HEK293 (cell line): ENCODE results near the gene POC5.

Source experiments
- CTCF ChIA-PET: fragments of 350-600 bp; formaldehyde crosslinking; extraction: SDS; loops from one replicate; lab custom pipeline; 2021; ENCODE audit warnings: antibody characterized with exemption; lab: Yijun Ruan, JAX
- POLR2A ChIA-PET: fragments of 300-600 bp; formaldehyde crosslinking; extraction: SDS; loops from one replicate; lab custom pipeline; 2020; ENCODE audit warnings: antibody characterized with exemption, inconsistent platforms; lab: Yijun Ruan, JAX
- H3K27ac ChIP-seq: fragments of 200-500 bp; sonication (Bioruptor generic); 2 replicates; pipeline ENCODE4 v1.5.1; 2014; ENCODE audit warnings: low read depth, low read length, control low read depth, inconsistent platforms; ENCODE audit errors: extremely low read depth
- H3K36me3 ChIP-seq, 2 experiments: fragments of 200-500 bp in 1 of 2; sonication (Bioruptor generic) in 1 of 2; 1 replicate in 1 of 2; 2 replicates in 1 of 2; pipeline ENCODE4 v1.5.1; 2014 to 2017; ENCODE audit warnings: inconsistent platforms in 2 of 2, low read length in 2 of 2; ENCODE audit not compliant: control insufficient read depth in 2 of 2, insufficient read depth in 1 of 2
- H3K4me1 ChIP-seq: fragments of 200-500 bp; sonication (Bioruptor generic); 2 replicates; pipeline ENCODE4 v1.5.1; 2014; ENCODE audit warnings: mild to moderate bottlenecking, low read length, inconsistent platforms; ENCODE audit not compliant: control insufficient read depth, insufficient read depth
- H3K4me3 ChIP-seq: 2 replicates; pipeline ENCODE4 v1.5.1; 2011; ENCODE audit warnings: low read depth, mild to moderate bottlenecking, control low read depth, low read length, moderate library complexity
- H3K9me3 ChIP-seq: fragments of 200-500 bp; sonication (Bioruptor generic); 2 replicates; pipeline ENCODE4 v1.5.1; 2014; ENCODE audit warnings: low read depth, low read length, inconsistent platforms; ENCODE audit not compliant: control insufficient read depth, insufficient read depth
- FEZF1 ChIP-seq: fragments of 450-650 bp; formaldehyde crosslinking; IDR thresholded peaks from 2 replicates; pipeline ENCODE4 v1.5.1; 2016; ENCODE audit warnings: missing biosample characterization, missing genetic modification characterization
- HOXC10 ChIP-seq: sonication (generic); formaldehyde crosslinking; IDR thresholded peaks from 2 replicates; pipeline ENCODE4 v1.8.1; 2023; ENCODE audit warnings: mild to moderate bottlenecking, missing genetic modification reagents
- KLF16 ChIP-seq: fragments of 450-650 bp; formaldehyde crosslinking; IDR thresholded peaks from 2 replicates; pipeline ENCODE4 v1.5.1; 2017; ENCODE audit warnings: missing biosample characterization, missing genetic modification characterization
- YY2 ChIP-seq: fragments of 450-650 bp; formaldehyde crosslinking; IDR thresholded peaks from 2 replicates; pipeline ENCODE4 v1.5.1; 2016; ENCODE audit warnings: missing biosample characterization, missing genetic modification characterization
- ZBTB17 ChIP-seq: fragments of 450-650 bp; formaldehyde crosslinking; IDR thresholded peaks from 2 replicates; pipeline ENCODE4 v1.5.1; 2016; ENCODE audit warnings: missing biosample characterization, missing genetic modification characterization
- ZFHX2 ChIP-seq: fragments of 450-650 bp; formaldehyde crosslinking; conservative IDR thresholded peaks from 2 replicates; pipeline ENCODE4 v1.5.1; 2016; ENCODE audit warnings: missing biosample characterization, missing genetic modification characterization
- ZNF112 ChIP-seq: fragments of 450-650 bp; formaldehyde crosslinking; IDR thresholded peaks from 2 replicates; pipeline ENCODE4 v1.5.0; 2017; ENCODE audit warnings: missing biosample characterization, missing genetic modification characterization
- ZNF16 ChIP-seq: fragments of 450-650 bp; formaldehyde crosslinking; IDR thresholded peaks from 2 replicates; pipeline ENCODE4 v1.5.1; 2016; ENCODE audit warnings: low read depth, missing biosample characterization, missing genetic modification characterization
- ZNF175 ChIP-seq: fragments of 450-650 bp; formaldehyde crosslinking; IDR thresholded peaks from 2 replicates; pipeline ENCODE4 v1.5.1; 2016; ENCODE audit warnings: missing biosample characterization, missing genetic modification characterization
- ZNF23 ChIP-seq: fragments of 450-650 bp; formaldehyde crosslinking; IDR thresholded peaks from 2 replicates; pipeline ENCODE4 v1.5.1; 2016; ENCODE audit warnings: missing biosample characterization, missing genetic modification characterization, borderline replicate concordance
- ZNF248 ChIP-seq: fragments of 450-650 bp; formaldehyde crosslinking; IDR thresholded peaks from 2 replicates; pipeline ENCODE4 v1.5.1; 2017; ENCODE audit warnings: missing biosample characterization, missing genetic modification characterization
- ZNF324 ChIP-seq: fragments of 450-650 bp; formaldehyde crosslinking; IDR thresholded peaks from 2 replicates; pipeline ENCODE4 v1.5.1; 2016; ENCODE audit warnings: missing biosample characterization, missing genetic modification characterization
- ZNF341 ChIP-seq: fragments of 450-650 bp; formaldehyde crosslinking; IDR thresholded peaks from 2 replicates; pipeline ENCODE4; 2016; ENCODE audit warnings: low read depth, missing biosample characterization, missing genetic modification characterization
- ZNF366 ChIP-seq: fragments of 450-650 bp; formaldehyde crosslinking; conservative IDR thresholded peaks from 2 replicates; pipeline ENCODE4 v1.5.1; 2016; ENCODE audit warnings: missing biosample characterization, missing genetic modification characterization
- ZNF37A ChIP-seq: fragments of 450-650 bp; IDR thresholded peaks from 2 replicates; pipeline ENCODE4 v1.5.1; 2018; ENCODE audit warnings: missing biosample characterization, missing genetic modification characterization
- ZNF391 ChIP-seq: fragments of 450-650 bp; formaldehyde crosslinking; IDR thresholded peaks from 2 replicates; pipeline ENCODE4 v1.5.1; 2016; ENCODE audit warnings: low read depth, missing biosample characterization, missing genetic modification characterization, borderline replicate concordance
- ZNF560 ChIP-seq: fragments of 450-650 bp; formaldehyde crosslinking; IDR thresholded peaks from 2 replicates; pipeline ENCODE4 v1.5.1; 2017; ENCODE audit warnings: missing biosample characterization, missing genetic modification characterization, borderline replicate concordance
- TF ChIP-seq, protein P1 (sequence below): fragments of 450-650 bp; formaldehyde crosslinking; IDR thresholded peaks from 2 replicates; pipeline ENCODE4 v1.5.1; 2017; ENCODE audit warnings: missing biosample characterization, missing genetic modification characterization
- TF ChIP-seq, protein P2 (sequence below): fragments of 450-650 bp; formaldehyde crosslinking; IDR thresholded peaks from 2 replicates; pipeline ENCODE4 v1.5.1; 2017; ENCODE audit warnings: missing biosample characterization, missing genetic modification characterization
- TF ChIP-seq, protein P3 (sequence below): fragments of 450-650 bp; formaldehyde crosslinking; IDR thresholded peaks from 2 replicates; pipeline ENCODE4 v1.5.1; 2016; ENCODE audit warnings: missing biosample characterization, missing genetic modification characterization
- TF ChIP-seq, protein P4 (sequence below): fragments of 450-650 bp; formaldehyde crosslinking; IDR thresholded peaks from 2 replicates; pipeline ENCODE4 v1.5.1; 2016; ENCODE audit warnings: missing biosample characterization, missing genetic modification characterization
- TF ChIP-seq, protein P5 (sequence below): fragments of 450-650 bp; formaldehyde crosslinking; IDR thresholded peaks from 2 replicates; pipeline ENCODE4 v1.5.1; 2017; ENCODE audit warnings: missing biosample characterization, missing genetic modification characterization
- TF ChIP-seq, protein P6 (sequence below): fragments of 450-650 bp; formaldehyde crosslinking; IDR thresholded peaks from 2 replicates; pipeline ENCODE4 v1.5.1; 2016; ENCODE audit warnings: missing biosample characterization, missing genetic modification characterization

The POC5 gene

DNA sequence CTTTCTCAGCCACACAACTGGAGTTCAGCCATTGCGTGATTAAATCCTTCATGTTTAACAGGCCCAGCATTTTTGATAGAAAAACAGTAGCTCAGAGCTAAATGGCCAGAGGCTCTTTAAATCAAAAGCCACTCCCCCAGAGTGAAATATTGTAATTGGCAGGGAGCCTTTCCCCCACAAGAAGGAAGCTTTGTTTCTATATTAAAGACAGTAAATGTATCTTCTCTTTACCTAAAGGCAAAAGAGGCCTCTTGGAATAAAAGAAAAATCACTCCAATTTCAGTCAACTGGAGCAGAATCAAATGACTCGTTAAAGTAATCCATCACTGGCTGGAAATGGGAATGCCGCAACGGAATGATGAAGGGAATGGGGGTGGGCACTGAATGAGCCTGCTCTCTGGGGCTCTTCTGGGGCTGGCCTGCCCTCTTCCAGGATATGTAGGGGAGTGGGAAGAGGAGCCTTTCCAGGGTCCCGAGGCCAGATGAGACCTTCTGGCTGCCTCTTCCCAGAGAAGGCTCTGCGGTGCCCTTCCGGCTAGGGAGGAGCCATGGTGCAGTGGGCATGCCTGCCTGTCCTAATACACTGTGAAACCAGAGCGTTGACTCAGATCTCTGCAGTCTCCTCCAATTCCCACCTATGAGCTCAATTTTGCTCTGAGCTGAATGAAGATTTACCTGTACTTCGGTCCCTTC, 60.8 kb downstream of the POC5 start (continued):
- TF ChIP-seq ZNF366 (tag by site-specific recombination) (0 out of 2 replicates have a peak, but pooled peaks have one; percentile 28), FEZF1 (peak; percentile 34; the same call in 1 of the 2 replicates), ZNF341 (tag by site-specific recombination) (peak; percentile 46; the same call in 1 of the 2 replicates), ZNF37A (tag by site-specific recombination) (no peak)
- TF ChIP-seq, protein P1, sequence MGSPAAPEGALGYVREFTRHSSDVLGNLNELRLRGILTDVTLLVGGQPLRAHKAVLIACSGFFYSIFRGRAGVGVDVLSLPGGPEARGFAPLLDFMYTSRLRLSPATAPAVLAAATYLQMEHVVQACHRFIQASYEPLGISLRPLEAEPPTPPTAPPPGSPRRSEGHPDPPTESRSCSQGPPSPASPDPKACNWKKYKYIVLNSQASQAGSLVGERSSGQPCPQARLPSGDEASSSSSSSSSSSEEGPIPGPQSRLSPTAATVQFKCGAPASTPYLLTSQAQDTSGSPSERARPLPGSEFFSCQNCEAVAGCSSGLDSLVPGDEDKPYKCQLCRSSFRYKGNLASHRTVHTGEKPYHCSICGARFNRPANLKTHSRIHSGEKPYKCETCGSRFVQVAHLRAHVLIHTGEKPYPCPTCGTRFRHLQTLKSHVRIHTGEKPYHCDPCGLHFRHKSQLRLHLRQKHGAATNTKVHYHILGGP (tag by site-specific recombination): no peak
- TF ChIP-seq, protein P2, sequence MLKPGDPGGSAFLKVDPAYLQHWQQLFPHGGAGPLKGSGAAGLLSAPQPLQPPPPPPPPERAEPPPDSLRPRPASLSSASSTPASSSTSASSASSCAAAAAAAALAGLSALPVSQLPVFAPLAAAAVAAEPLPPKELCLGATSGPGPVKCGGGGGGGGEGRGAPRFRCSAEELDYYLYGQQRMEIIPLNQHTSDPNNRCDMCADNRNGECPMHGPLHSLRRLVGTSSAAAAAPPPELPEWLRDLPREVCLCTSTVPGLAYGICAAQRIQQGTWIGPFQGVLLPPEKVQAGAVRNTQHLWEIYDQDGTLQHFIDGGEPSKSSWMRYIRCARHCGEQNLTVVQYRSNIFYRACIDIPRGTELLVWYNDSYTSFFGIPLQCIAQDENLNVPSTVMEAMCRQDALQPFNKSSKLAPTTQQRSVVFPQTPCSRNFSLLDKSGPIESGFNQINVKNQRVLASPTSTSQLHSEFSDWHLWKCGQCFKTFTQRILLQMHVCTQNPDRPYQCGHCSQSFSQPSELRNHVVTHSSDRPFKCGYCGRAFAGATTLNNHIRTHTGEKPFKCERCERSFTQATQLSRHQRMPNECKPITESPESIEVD (tag by site-specific recombination): 0 out of 2 replicates have a peak, but pooled peaks have one; percentile 11
- TF ChIP-seq, protein P3, sequence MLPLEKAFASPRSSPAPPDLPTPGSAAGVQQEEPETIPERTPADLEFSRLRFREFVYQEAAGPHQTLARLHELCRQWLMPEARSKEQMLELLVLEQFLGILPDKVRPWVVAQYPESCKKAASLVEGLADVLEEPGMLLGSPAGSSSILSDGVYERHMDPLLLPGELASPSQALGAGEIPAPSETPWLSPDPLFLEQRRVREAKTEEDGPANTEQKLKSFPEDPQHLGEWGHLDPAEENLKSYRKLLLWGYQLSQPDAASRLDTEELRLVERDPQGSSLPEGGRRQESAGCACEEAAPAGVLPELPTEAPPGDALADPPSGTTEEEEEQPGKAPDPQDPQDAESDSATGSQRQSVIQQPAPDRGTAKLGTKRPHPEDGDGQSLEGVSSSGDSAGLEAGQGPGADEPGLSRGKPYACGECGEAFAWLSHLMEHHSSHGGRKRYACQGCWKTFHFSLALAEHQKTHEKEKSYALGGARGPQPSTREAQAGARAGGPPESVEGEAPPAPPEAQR (tag by site-specific recombination): no peak

DNA sequence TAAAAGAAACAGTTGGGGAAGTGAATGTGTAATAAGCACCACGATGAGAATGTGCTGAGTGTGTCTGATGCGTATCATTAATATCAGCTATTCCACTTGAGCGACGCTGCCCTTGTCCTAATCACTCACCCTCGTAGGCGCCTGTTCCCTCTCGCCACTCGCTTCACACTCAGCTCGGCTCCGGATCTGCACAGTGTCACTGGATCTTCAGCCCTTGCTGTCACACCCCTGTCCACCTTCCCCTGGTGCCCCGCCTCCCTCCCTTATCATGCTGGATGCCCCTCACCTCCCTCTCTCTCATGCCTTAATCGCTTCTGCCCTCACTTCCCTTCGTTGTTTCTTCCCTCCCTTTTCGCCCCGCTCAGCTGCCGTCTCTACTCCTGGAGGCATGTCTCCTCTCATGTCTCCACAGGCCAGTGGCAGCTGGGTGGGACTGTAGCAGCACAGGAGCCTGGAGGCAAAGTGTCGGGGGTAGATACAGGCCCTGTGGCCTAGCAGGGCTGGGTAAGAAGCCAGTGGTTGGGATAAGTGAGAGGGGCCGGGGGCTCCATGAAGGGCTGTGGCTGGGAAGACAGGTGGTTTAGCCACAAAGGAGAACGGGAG, 62.4 kb downstream of the POC5 start:
- Histone ChIP-seq H3K36me3 (no peaks in the 10 kb centered on the region), H3K4me1 (peaks cover 3% of the 10 kb centered on the region; the same call in 1 of the 2 replicates), H3K27ac (no peak overlapping the region), H3K4me3 (no peak overlapping the region), H3K9me3 (no peaks in the 10 kb centered on the region)
- no peak for TF ChIP-seq ZNF248
- no peak for TF ChIP-seq ZNF112 (tag by site-specific recombination)
- no peak for TF ChIP-seq HOXC10 (CRISPR knock-in tag)
- TF ChIP-seq FEZF1: no peak
- no peak for TF ChIP-seq ZNF324
- TF ChIP-seq, protein P4, sequence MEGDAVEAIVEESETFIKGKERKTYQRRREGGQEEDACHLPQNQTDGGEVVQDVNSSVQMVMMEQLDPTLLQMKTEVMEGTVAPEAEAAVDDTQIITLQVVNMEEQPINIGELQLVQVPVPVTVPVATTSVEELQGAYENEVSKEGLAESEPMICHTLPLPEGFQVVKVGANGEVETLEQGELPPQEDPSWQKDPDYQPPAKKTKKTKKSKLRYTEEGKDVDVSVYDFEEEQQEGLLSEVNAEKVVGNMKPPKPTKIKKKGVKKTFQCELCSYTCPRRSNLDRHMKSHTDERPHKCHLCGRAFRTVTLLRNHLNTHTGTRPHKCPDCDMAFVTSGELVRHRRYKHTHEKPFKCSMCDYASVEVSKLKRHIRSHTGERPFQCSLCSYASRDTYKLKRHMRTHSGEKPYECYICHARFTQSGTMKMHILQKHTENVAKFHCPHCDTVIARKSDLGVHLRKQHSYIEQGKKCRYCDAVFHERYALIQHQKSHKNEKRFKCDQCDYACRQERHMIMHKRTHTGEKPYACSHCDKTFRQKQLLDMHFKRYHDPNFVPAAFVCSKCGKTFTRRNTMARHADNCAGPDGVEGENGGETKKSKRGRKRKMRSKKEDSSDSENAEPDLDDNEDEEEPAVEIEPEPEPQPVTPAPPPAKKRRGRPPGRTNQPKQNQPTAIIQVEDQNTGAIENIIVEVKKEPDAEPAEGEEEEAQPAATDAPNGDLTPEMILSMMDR: no peak
- TF ChIP-seq ZFHX2 (tag by site-specific recombination): no peak
- no peak for TF ChIP-seq ZNF391 (tag by site-specific recombination)
- TF ChIP-seq, protein P5, sequence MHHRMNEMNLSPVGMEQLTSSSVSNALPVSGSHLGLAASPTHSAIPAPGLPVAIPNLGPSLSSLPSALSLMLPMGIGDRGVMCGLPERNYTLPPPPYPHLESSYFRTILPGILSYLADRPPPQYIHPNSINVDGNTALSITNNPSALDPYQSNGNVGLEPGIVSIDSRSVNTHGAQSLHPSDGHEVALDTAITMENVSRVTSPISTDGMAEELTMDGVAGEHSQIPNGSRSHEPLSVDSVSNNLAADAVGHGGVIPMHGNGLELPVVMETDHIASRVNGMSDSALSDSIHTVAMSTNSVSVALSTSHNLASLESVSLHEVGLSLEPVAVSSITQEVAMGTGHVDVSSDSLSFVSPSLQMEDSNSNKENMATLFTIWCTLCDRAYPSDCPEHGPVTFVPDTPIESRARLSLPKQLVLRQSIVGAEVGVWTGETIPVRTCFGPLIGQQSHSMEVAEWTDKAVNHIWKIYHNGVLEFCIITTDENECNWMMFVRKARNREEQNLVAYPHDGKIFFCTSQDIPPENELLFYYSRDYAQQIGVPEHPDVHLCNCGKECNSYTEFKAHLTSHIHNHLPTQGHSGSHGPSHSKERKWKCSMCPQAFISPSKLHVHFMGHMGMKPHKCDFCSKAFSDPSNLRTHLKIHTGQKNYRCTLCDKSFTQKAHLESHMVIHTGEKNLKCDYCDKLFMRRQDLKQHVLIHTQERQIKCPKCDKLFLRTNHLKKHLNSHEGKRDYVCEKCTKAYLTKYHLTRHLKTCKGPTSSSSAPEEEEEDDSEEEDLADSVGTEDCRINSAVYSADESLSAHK: no peak
- TF ChIP-seq ZNF16 (tag by site-specific recombination): no peak
- TF ChIP-seq ZNF175 (tag by site-specific recombination): no peak
- TF ChIP-seq ZNF23 (tag by site-specific recombination): no peak
- TF ChIP-seq, protein P6, sequence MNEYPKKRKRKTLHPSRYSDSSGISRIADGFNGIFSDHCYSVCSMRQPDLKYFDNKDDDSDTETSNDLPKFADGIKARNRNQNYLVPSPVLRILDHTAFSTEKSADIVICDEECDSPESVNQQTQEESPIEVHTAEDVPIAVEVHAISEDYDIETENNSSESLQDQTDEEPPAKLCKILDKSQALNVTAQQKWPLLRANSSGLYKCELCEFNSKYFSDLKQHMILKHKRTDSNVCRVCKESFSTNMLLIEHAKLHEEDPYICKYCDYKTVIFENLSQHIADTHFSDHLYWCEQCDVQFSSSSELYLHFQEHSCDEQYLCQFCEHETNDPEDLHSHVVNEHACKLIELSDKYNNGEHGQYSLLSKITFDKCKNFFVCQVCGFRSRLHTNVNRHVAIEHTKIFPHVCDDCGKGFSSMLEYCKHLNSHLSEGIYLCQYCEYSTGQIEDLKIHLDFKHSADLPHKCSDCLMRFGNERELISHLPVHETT (tag by site-specific recombination): no peak
- TF ChIP-seq KLF16 (tag by site-specific recombination): no peak
- no peak for TF ChIP-seq YY2 (tag by site-specific recombination)
- TF ChIP-seq, protein P1 (tag by site-specific recombination): no peak
- no peak for TF ChIP-seq ZBTB17 (tag by site-specific recombination)
- no peak for TF ChIP-seq ZNF560
- ChIA-PET CTCF (no interaction called here), POLR2A (interaction anchor here (0.6 kb wide), 1 partner anchor 193 kb away, joined by 3 read pairs; no protein-coding TSS in a partner anchor)
